ENCODE results near the gene RRM2.

- TF ChIP-seq FOXM1 (IDR thresholded peaks at IDR 0.05; ENCODE audit: borderline replicate concordance): no peak
- no peak for TF ChIP-seq ARNT (IDR thresholded peaks at IDR 0.05)
- TF ChIP-seq BHLHE40 (IDR thresholded peaks at IDR 0.05; ENCODE audit: borderline replicate concordance): no peak
- TF ChIP-seq ELF4 (IDR thresholded peaks at IDR 0.05): no peak
These were observed 46.6 kb downstream of the RRM2 start for GRCh38 chr2:10169053-10169578.

Data from HEK293T (cell line).